PC-9 (cell line): ENCODE measurements around the gene PAX9. TPM values are rescaled to one million over a fixed set of nuclear protein-coding genes. Genes with fewer than 3 reads are reported as not detected.
A peak's percentile ranks its signal among the peaks of the same experiment; 100 is the strongest.

Source experiments
- BruUV-seq: library from RNA; stranded (reverse); fragments of 400-500 nt; replicated peaks from 2 replicates; lab custom pipeline; 2021; lab: Mats Ljungman, UMichigan
- CTCF ChIA-PET: fragments of 300-600 bp; sonication (Branson Sonifier 250); formaldehyde crosslinking; loops from one replicate; lab custom pipeline; 2022; ENCODE audit warnings: antibody characterized with exemption; lab: Charles Lee
- POLR2A ChIA-PET: fragments of 300-600 bp; sonication (Branson Sonifier 250); formaldehyde crosslinking; loops from one replicate; lab custom pipeline; 2022; ENCODE audit warnings: antibody characterized with exemption; ENCODE audit not compliant: unreplicated experiment; lab: Charles Lee
- DNase-seq, 2 experiments: peaks; one replicate each; pipeline versions ENCODE4 v3.0.0 to v3.0.0-alpha.2; 2015 to 2022; ENCODE audit warnings: mixed read lengths in 1 of 2
- H2AFZ ChIP-seq: fragments of 200-600 bp; sonication (generic); 2 replicates; pipeline ENCODE4 v1.8.1; 2017; ENCODE audit warnings: antibody characterized with exemption
- H3F3A ChIP-seq: fragments of 200-600 bp; sonication (generic); 2 replicates; pipeline ENCODE4 v1.8.1; 2017; ENCODE audit warnings: antibody characterized with exemption, mild to moderate bottlenecking, low read depth; ENCODE audit not compliant: insufficient read depth
- H3K27ac ChIP-seq: fragments of 200-600 bp; sonication (generic); 2 replicates; pipeline ENCODE4 v1.6.1; 2016; ENCODE audit warnings: mixed run types
- H3K27me3 ChIP-seq: fragments of 200-600 bp; sonication (generic); 2 replicates; pipeline ENCODE4 v1.6.1; 2016; ENCODE audit warnings: low read depth, mixed run types; ENCODE audit not compliant: insufficient read depth
- H3K36me3 ChIP-seq: fragments of 200-600 bp; sonication (generic); 2 replicates; pipeline ENCODE4 v1.6.1; 2016; ENCODE audit warnings: low read depth, mixed run types
- H3K4me1 ChIP-seq: fragments of 200-600 bp; sonication (generic); replicated peaks from 2 replicates; pipeline ENCODE4 v1.6.1; 2016; ENCODE audit warnings: mixed run types; ENCODE audit not compliant: insufficient read depth
- H3K4me2 ChIP-seq: fragments of 200-600 bp; sonication (generic); 2 replicates; pipeline ENCODE4 v1.6.1; 2017; ENCODE audit warnings: mixed run types
- H3K4me3 ChIP-seq: fragments of 200-600 bp; sonication (generic); 2 replicates; pipeline ENCODE4 v1.6.1; 2016; ENCODE audit warnings: mixed run types
- H3K79me2 ChIP-seq: fragments of 200-600 bp; sonication (generic); 2 replicates; pipeline ENCODE4 v1.6.1; 2017; ENCODE audit warnings: low read depth, mixed run types
- H3K9me2 ChIP-seq: fragments of 200-600 bp; sonication (generic); 2 replicates; pipeline ENCODE4 v1.8.1; 2017; ENCODE audit warnings: mild to moderate bottlenecking; ENCODE audit not compliant: insufficient read depth
- H3K9me3 ChIP-seq: fragments of 200-600 bp; sonication (generic); 2 replicates; pipeline ENCODE4 v1.8.1; 2016; ENCODE audit warnings: low read depth; ENCODE audit not compliant: insufficient read depth
- H4K20me1 ChIP-seq: fragments of 200-600 bp; sonication (generic); 2 replicates; pipeline ENCODE4 v1.8.1; 2017; ENCODE audit not compliant: insufficient read depth
- EZH2 ChIP-seq: fragments of 200-600 bp; sonication (generic); IDR thresholded peaks from 2 replicates; pipeline ENCODE4 v1.8.0; 2017; ENCODE audit warnings: antibody characterized with exemption, low read depth
- intact Hi-C: fragments of 100-400 bp; cut with micrococcal nuclease; formaldehyde crosslinking; loops from one replicate; pipeline ENCODE4 v1.10.0; 2022; ENCODE audit not compliant: unreplicated experiment
- total RNA-seq: library from RNA; stranded (reverse); gene quantifications from 2 replicates; pipeline ENCODE4 v1.2.3, GENCODE V29; 2021
- TF ChIP-seq, protein P1 (sequence below): fragments of 200-600 bp; sonication (generic); conservative IDR thresholded peaks from 2 replicates; pipeline ENCODE4 v1.6.1; 2017; ENCODE audit warnings: mixed run types, antibody characterized with exemption, mild to moderate bottlenecking, moderate library complexity

Gene PAX9
- total RNA-seq, 1 experiment from 2014 or later: 7.6 TPM

DNA sequence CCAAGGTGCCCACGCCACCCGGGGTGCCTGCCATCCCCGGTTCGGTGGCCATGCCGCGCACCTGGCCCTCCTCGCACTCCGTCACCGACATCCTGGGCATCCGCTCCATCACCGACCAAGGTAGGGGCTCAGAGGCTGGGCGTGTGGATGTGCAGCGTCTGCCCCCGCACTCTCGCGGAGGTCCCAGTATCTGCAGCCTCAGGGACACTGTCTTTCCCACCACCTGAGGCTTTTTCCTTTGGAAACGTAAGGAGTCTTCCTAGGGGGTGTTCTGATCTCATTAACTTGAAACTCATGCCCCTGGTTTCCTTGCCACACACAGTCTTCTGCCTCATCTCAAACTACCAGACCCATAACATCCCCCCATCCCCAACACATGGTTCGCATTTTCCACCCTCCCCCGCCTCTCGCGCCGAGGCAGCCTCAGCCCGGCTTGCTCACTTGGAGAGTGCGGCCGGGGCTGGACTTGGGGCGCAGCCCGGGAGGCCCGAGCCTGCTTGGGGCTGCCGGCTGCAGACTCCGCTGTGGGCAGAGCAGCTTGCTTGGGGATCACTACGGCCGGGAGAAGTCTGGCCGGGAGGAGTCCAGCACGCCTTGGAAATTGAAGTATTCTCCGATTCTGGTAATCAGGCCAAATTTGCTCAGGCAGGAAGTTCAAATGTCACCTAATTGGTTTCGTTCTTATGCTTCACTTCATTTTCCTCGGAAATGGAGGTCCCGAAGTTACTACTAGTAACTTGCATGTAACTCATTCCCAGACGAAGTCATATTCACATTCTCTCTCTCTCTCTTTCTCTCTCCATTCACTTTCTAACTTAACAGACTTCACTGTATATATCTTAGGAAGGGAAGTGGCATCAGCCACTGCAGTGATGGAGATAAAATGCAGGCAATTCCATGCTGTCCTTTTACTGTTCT, 2.0 kb downstream of the PAX9 start:
- Histone ChIP-seq H3K9me3 (no peaks in the 10 kb centered on the region), H3K36me3 (no peaks in the 10 kb centered on the region), H4K20me1 (no peaks in the 10 kb centered on the region), H3K27me3 (no peaks in the 10 kb centered on the region), H3K9me2 (no peaks in the 10 kb centered on the region), H3K79me2 (no peaks in the 10 kb centered on the region), H3K4me1 (no peaks in the 10 kb centered on the region), H2AFZ (no peak overlapping the region), H3K4me2 (peak overlapping the region; percentile 95), H3K27ac (no peak overlapping the region), H3F3A (no peaks in the 10 kb centered on the region), H3K4me3 (no peak overlapping the region)
- intact Hi-C loops: loop anchor here (5.0 kb wide), 2 partner anchors 279 to 454 kb away; no protein-coding TSS in a partner anchor
- CTCF ChIA-PET: interaction anchor here (0.6 kb wide), 1 partner anchor 540 kb away, joined by 3 read pairs; no protein-coding TSS in a partner anchor
- no peak for TF ChIP-seq EZH2
- TF ChIP-seq, protein P1, sequence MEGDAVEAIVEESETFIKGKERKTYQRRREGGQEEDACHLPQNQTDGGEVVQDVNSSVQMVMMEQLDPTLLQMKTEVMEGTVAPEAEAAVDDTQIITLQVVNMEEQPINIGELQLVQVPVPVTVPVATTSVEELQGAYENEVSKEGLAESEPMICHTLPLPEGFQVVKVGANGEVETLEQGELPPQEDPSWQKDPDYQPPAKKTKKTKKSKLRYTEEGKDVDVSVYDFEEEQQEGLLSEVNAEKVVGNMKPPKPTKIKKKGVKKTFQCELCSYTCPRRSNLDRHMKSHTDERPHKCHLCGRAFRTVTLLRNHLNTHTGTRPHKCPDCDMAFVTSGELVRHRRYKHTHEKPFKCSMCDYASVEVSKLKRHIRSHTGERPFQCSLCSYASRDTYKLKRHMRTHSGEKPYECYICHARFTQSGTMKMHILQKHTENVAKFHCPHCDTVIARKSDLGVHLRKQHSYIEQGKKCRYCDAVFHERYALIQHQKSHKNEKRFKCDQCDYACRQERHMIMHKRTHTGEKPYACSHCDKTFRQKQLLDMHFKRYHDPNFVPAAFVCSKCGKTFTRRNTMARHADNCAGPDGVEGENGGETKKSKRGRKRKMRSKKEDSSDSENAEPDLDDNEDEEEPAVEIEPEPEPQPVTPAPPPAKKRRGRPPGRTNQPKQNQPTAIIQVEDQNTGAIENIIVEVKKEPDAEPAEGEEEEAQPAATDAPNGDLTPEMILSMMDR: no peak
- peak in 1 of 2 experiments; percentile 18 for DNase-seq
- no TSS peak for BruUV-seq
- POLR2A ChIA-PET: no interaction called here

DNA sequence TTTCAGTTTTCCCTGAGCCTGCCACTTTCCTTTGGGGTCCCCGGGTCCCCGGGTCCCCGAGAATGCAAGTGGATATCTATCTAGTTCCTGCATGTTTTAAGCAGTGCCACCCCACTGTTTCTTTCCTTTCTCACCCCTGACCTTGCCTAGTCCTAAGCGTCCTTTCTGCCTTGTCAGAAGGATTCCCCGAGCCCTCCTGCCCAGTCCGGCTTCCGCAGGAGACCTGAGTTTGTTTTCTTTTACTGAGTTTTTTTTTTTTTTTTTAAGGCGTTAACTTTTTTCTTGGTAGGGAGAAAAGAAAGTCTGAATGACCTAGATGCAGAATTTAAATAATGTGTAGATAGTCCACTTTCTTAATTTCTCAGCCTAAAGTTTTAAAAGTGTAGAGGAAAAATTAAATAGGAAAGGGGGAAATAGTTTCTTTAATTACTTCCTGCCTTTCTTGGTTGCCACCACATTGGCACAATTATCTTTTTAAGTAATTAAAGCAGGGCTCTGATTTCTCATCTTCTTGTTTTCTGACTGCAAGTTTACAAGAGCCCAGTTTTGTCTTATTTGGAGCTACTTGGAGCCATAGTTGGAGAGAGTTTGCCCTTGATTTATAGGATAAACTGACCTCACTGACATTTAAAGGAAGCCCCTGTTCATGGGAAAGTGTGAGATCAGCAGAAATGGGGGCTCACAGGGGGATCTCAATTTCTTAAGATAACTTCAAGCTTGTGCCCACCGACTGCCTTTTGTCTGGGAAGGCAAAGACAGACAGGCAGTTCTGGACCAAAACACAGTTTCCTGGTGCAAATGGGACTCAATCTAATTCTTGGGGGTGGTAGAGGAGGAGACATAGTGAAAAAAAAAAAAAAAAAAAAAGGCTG, 2.9 kb downstream of the PAX9 start:
- no peak for DNase-seq
- H3K9me2 ChIP-seq: no peaks in the 10 kb centered on the region
- H3K27me3 ChIP-seq: no peaks in the 10 kb centered on the region
- no peaks in the 10 kb centered on the region for H3K4me1 ChIP-seq
- no peak overlapping the region for H3K27ac ChIP-seq
- H4K20me1 ChIP-seq: no peaks in the 10 kb centered on the region
- H3K4me3 ChIP-seq: no peak overlapping the region
- H3F3A ChIP-seq: no peaks in the 10 kb centered on the region
- H3K9me3 ChIP-seq: no peaks in the 10 kb centered on the region
- H3K79me2 ChIP-seq: no peaks in the 10 kb centered on the region
- no peaks in the 10 kb centered on the region for H3K36me3 ChIP-seq
- POLR2A ChIA-PET: no interaction called here
- H2AFZ ChIP-seq: no peak overlapping the region
- no peak overlapping the region for H3K4me2 ChIP-seq
- TSS peak; percentile 51 for BruUV-seq
- TF ChIP-seq EZH2: no peak
- TF ChIP-seq, protein P1: no peak
- CTCF ChIA-PET: interaction anchor here (0.7 kb wide), 1 partner anchor 109 kb away, joined by 8 read pairs; no protein-coding TSS in a partner anchor
- intact Hi-C loops: loop anchor here (5.0 kb wide), 2 partner anchors 278 to 453 kb away; no protein-coding TSS in a partner anchor

DNA sequence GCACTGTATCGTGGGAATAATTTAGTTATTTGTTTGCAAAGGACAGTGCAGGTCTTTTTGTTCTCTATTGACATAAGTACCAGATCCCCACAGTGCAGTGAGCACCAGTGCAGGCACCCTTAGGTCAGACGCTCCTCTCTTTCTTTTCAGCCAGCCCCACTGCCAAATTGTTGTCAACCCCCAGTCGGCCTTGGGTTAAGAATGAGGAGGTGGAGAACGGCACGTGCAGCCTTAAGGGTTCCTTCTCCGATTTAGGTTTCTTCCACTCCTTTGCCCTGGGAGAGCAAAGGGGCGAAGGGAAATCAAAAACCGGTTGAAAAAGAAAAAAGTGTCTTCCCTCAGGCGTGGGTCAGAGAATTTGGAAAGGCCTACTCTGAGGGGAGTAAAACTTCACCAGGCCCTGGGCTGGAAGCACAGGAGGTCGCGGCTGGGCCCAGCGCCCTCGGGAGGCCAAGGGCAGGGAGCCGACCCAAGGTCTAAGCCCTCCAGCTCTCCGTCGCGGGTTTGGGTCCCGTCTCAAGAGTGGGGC, 4.3 kb downstream of the PAX9 start:
- BruUV-seq: no TSS peak
- Histone ChIP-seq H3K4me3 (no peak overlapping the region), H3K36me3 (no peaks in the 10 kb centered on the region), H3K9me3 (no peaks in the 10 kb centered on the region), H3K27me3 (no peaks in the 10 kb centered on the region), H3K9me2 (no peaks in the 10 kb centered on the region), H3K79me2 (no peaks in the 10 kb centered on the region), H3F3A (no peaks in the 10 kb centered on the region), H4K20me1 (no peaks in the 10 kb centered on the region), H2AFZ (no peak overlapping the region), H3K27ac (no peak overlapping the region), H3K4me2 (no peak overlapping the region), H3K4me1 (no peaks in the 10 kb centered on the region)
- POLR2A ChIA-PET: no interaction called here
- CTCF ChIA-PET: no interaction called here
- no peak for DNase-seq
- intact Hi-C loops: no loop called here
- TF ChIP-seq, protein P1: no peak
- no peak for TF ChIP-seq EZH2
